Stomach (tissue), 4 donors: ENCODE measurements around the gene PLPP4.

ENCODE experiments used
- POLR2A ChIP-seq, 4 donors: fragments of 450-650 bp; IDR thresholded peaks; one replicate each; pipeline ENCODE4 v1.6.1; 2016; ENCODE audit warnings: antibody characterized with exemption in 4 of 4, control low read depth in 2 of 4, mild to moderate bottlenecking in 1 of 4, moderate library complexity in 1 of 4
- POLR2AphosphoS5 ChIP-seq, 3 donors: sonication (generic); formaldehyde crosslinking; IDR thresholded peaks; one replicate each; pipeline ENCODE4 v1.6.1; 2016; ENCODE audit warnings: antibody characterized with exemption in 3 of 3
- TF ChIP-seq, protein P1 (sequence below), 7 experiments: fragments of 450-650 bp in 4 of 7; fragments of 200-600 bp in 3 of 7; sonication (generic) in 3 of 7; IDR thresholded peaks; one replicate each; pipeline ENCODE4 v1.5.1; 2016 to 2019; ENCODE audit warnings: antibody characterized with exemption in 7 of 7, control low read depth in 2 of 7, mild to moderate bottlenecking in 1 of 7

DNA sequence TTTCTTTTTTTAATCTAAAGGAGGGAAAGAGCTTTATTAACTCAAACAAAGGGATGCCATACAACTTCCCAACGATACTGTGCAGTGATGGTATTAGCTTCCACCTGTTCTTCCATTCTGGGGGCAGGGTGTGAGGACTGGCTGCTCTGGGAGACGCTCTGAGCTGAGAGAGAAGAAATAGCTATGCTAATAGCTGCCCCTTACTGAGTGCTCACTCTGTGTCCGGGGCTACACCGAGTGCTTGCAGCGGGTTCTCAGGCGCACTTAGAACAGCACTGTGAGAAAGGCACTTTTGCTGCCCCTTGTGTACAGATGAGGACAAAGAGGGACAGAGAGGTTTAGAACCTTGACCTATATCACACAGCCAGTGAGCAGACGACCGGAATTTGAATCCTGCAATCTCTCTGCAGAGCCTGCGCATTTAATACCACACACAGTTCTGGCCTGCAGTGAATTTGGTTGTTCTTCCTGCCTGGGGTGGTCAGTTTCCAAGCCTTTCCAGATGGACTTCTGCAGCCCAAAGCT, 142.2 kb downstream of the PLPP4 start:
- TF ChIP-seq POLR2A (IDR thresholded peaks at IDR 0.05) (no peak), POLR2AphosphoS5 (IDR thresholded peaks at IDR 0.05) (no peak)
- TF ChIP-seq, protein P1, sequence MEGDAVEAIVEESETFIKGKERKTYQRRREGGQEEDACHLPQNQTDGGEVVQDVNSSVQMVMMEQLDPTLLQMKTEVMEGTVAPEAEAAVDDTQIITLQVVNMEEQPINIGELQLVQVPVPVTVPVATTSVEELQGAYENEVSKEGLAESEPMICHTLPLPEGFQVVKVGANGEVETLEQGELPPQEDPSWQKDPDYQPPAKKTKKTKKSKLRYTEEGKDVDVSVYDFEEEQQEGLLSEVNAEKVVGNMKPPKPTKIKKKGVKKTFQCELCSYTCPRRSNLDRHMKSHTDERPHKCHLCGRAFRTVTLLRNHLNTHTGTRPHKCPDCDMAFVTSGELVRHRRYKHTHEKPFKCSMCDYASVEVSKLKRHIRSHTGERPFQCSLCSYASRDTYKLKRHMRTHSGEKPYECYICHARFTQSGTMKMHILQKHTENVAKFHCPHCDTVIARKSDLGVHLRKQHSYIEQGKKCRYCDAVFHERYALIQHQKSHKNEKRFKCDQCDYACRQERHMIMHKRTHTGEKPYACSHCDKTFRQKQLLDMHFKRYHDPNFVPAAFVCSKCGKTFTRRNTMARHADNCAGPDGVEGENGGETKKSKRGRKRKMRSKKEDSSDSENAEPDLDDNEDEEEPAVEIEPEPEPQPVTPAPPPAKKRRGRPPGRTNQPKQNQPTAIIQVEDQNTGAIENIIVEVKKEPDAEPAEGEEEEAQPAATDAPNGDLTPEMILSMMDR (IDR thresholded peaks at IDR 0.05) = no peak
